Loucy (cell line): ENCODE data around the gene TSPAN9.

Experiments
- H2AFZ ChIP-seq: fragments of 200-600 bp; sonication (generic); 2 replicates; pipeline ENCODE4 v1.6.0; 2016; ENCODE audit warnings: antibody characterized with exemption, mild to moderate bottlenecking, low read length, moderate library complexity
- H3F3A ChIP-seq: fragments of 200-600 bp; 2 replicates; pipeline ENCODE4 v1.6.0; 2016; ENCODE audit warnings: antibody characterized with exemption, low read depth, mild to moderate bottlenecking
- H3K27me3 ChIP-seq: fragments of 200-600 bp; sonication (generic); 2 replicates; pipeline ENCODE4 v1.6.1; 2014; ENCODE audit warnings: low read length, mild to moderate bottlenecking; ENCODE audit not compliant: insufficient read depth, poor library complexity, severe bottlenecking
- H3K36me3 ChIP-seq: fragments of 200-600 bp; sonication (generic); 2 replicates; pipeline ENCODE4 v1.6.1; 2016; ENCODE audit warnings: low read length; ENCODE audit not compliant: insufficient read depth
- H3K4me1 ChIP-seq: fragments of 200-600 bp; sonication (generic); 2 replicates; pipeline ENCODE4 v1.5.1; 2014; ENCODE audit warnings: low read length, mild to moderate bottlenecking; ENCODE audit not compliant: insufficient read depth, poor library complexity, severe bottlenecking
- H3K4me2 ChIP-seq: fragments of 200-600 bp; sonication (generic); 2 replicates; pipeline ENCODE4 v1.6.0; 2014; ENCODE audit warnings: antibody characterized with exemption, low read length, low read depth, mild to moderate bottlenecking; ENCODE audit not compliant: poor library complexity, severe bottlenecking
- H3K4me3 ChIP-seq: fragments of 200-600 bp; sonication (generic); 2 replicates; pipeline ENCODE4 v1.5.1; 2014; ENCODE audit warnings: low read length, mild to moderate bottlenecking, mixed read lengths; ENCODE audit not compliant: poor library complexity, severe bottlenecking
- H3K79me2 ChIP-seq: fragments of 200-600 bp; sonication (generic); 2 replicates; pipeline ENCODE4 v1.6.1; 2014; ENCODE audit warnings: low read length; ENCODE audit not compliant: insufficient read depth
- H3K9ac ChIP-seq: fragments of 200-600 bp; sonication (generic); 2 replicates; pipeline ENCODE4 v1.6.0; 2014; ENCODE audit warnings: mild to moderate bottlenecking, low read depth, low read length, moderate library complexity; ENCODE audit not compliant: poor library complexity, severe bottlenecking
- H3K9me2 ChIP-seq: fragments of 200-600 bp; sonication (generic); replicated peaks from 2 replicates; pipeline ENCODE4 v1.6.1; 2016; ENCODE audit warnings: low read depth, low read length, mixed read lengths
- H3K9me3 ChIP-seq: fragments of 200-600 bp; sonication (generic); 2 replicates; pipeline ENCODE4 v1.6.1; 2014; ENCODE audit warnings: mild to moderate bottlenecking, antibody characterized with exemption, low read length, low read depth; ENCODE audit not compliant: insufficient read depth
- H4K20me1 ChIP-seq: fragments of 200-600 bp; sonication (generic); 2 replicates; pipeline ENCODE4 v1.6.0; 2014; ENCODE audit warnings: antibody characterized with exemption, low read length, mild to moderate bottlenecking; ENCODE audit not compliant: insufficient read depth, poor library complexity, severe bottlenecking
- EZH2phosphoT487 ChIP-seq: fragments of 200-600 bp; IDR thresholded peaks from 2 replicates; pipeline ENCODE4 v1.6.1; 2018; ENCODE audit warnings: antibody characterized with exemption, mild to moderate bottlenecking, moderate library complexity, borderline replicate concordance
- TF ChIP-seq, protein P1 (sequence below): fragments of 200-600 bp; sonication (generic); conservative IDR thresholded peaks from 2 replicates; pipeline ENCODE4 v1.5.1; 2014; ENCODE audit warnings: mild to moderate bottlenecking, antibody characterized with exemption, low read length

TSPAN9 gene

DNA sequence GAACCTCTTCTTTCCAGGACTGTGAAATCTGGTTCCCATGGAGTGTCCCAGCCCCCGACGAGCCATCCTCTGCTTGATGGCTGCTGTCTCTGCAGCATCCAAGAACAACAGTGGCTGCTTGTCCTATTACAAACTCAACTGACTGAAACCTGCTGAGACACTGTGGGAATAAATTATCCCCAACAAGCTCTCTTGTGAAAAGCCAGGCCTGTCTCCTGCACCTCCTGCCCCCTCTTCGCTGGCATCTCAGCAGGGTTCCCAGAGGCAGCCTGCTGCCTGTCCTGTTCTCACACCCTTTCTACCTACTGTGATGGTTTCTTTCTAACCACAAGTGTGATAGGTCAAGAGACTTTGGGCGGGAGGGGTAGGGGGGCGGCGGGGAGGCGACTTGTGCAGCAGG is 180.2 kb downstream of the TSPAN9 start:
- no peaks in the 10 kb centered on the region for H3K4me1 ChIP-seq
- H3K79me2 ChIP-seq: no peaks in the 10 kb centered on the region
- H3K4me2 ChIP-seq: no peak overlapping the region
- no peaks in the 10 kb centered on the region for H4K20me1 ChIP-seq
- H2AFZ ChIP-seq: no peak overlapping the region
- no peaks in the 10 kb centered on the region for H3K36me3 ChIP-seq
- no peaks in the 10 kb centered on the region for H3K9me3 ChIP-seq
- TF ChIP-seq, protein P1, sequence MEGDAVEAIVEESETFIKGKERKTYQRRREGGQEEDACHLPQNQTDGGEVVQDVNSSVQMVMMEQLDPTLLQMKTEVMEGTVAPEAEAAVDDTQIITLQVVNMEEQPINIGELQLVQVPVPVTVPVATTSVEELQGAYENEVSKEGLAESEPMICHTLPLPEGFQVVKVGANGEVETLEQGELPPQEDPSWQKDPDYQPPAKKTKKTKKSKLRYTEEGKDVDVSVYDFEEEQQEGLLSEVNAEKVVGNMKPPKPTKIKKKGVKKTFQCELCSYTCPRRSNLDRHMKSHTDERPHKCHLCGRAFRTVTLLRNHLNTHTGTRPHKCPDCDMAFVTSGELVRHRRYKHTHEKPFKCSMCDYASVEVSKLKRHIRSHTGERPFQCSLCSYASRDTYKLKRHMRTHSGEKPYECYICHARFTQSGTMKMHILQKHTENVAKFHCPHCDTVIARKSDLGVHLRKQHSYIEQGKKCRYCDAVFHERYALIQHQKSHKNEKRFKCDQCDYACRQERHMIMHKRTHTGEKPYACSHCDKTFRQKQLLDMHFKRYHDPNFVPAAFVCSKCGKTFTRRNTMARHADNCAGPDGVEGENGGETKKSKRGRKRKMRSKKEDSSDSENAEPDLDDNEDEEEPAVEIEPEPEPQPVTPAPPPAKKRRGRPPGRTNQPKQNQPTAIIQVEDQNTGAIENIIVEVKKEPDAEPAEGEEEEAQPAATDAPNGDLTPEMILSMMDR: no peak
- TF ChIP-seq EZH2phosphoT487: no peak
- no peak overlapping the region for H3K4me3 ChIP-seq
- no peak overlapping the region for H3K9ac ChIP-seq
- no peaks in the 10 kb centered on the region for H3F3A ChIP-seq
- H3K9me2 ChIP-seq: no peaks in the 10 kb centered on the region
- no peaks in the 10 kb centered on the region for H3K27me3 ChIP-seq

DNA sequence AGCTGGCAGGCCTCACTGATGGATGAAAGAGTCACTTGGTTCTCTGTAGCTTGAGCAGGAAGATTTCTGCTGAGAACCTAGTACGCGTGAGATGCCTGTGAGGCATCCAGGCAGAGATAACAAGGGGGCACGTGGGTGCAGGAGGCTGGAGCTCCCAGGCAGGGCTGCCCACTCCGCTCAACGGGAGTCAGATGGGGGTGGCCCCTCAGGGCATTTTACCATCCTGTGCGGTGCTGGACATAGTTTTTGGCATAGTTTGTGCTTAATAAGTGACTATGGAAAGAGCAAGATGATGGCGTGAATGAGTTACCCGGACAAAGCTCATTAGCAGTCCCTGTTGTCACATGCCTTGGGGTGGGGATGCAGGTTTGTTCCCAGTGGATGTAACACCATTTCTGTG is 182.8 kb downstream of the TSPAN9 start:
- Histone ChIP-seq H3K36me3 (no peaks in the 10 kb centered on the region), H3K9me3 (no peaks in the 10 kb centered on the region), H3K4me3 (no peak overlapping the region), H3K9ac (no peak overlapping the region), H3K79me2 (no peaks in the 10 kb centered on the region), H3F3A (no peaks in the 10 kb centered on the region), H4K20me1 (no peaks in the 10 kb centered on the region), H3K9me2 (no peaks in the 10 kb centered on the region), H3K4me2 (no peak overlapping the region), H2AFZ (no peak overlapping the region), H3K27me3 (no peaks in the 10 kb centered on the region), H3K4me1 (no peaks in the 10 kb centered on the region)
- TF ChIP-seq, protein P1: no peak
- TF ChIP-seq EZH2phosphoT487: no peak

DNA sequence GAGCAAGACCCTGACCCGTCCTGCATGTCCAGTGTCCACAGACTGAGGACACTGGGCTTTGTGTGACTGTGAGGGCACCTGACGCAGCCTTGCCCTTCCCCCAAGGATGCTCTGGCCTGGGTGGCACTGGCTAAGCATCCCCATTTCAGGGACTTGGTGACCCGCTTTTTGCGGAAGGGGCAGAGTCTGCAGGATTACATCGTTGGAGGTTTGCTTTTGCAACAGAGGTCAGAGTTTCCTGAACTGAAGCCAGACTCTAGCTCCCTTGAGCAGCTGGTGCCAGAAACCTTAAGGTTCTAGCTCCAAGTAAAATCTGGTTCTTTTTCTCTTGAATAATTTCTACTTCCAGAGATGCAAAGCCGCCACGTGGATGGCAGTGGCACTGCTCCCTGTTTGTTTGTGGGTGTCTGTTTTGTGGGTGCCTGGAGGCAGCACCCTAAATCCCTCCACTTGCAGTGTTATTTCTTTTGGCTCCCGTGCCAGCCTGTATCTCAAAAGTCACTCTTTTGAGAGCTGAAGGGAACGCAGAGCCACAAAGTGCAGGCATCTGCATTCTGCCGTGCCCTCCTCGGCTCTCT is 184.7 kb downstream of the TSPAN9 start:
- Histone ChIP-seq H3K4me2 (no peak overlapping the region), H2AFZ (no peak overlapping the region), H4K20me1 (no peaks in the 10 kb centered on the region), H3K4me1 (no peaks in the 10 kb centered on the region), H3K9ac (no peak overlapping the region), H3K4me3 (no peak overlapping the region), H3K36me3 (no peaks in the 10 kb centered on the region), H3F3A (no peaks in the 10 kb centered on the region), H3K27me3 (no peaks in the 10 kb centered on the region), H3K79me2 (no peaks in the 10 kb centered on the region), H3K9me2 (no peaks in the 10 kb centered on the region), H3K9me3 (no peaks in the 10 kb centered on the region)
- TF ChIP-seq EZH2phosphoT487: no peak
- TF ChIP-seq, protein P1: no peak
